ENCODE measurements around the gene GRB10.

DNA sequence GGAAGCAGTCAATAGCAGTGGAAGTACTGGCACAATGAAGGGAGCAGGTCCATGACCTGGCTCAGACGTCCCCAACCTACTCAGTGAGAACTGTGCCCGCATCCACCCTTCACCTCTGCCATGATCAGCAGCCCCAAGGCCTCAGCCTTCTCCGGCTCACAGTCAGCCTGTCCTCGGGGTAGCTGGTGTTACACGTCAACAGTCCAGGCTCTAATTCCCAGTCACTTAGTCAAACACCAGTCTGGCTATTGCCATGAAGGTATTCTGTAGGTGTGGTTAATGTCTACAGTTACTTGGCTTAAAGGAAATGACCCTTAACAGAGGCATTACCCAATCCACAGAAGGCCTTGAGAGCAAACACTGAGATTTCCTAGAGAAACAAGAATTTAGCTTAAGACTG is 49.1 kb downstream of the GRB10 start:
- TF ChIP-seq POLR2A (IDR thresholded peaks at IDR 0.05; ENCODE audit: low read length) (no peak), GATA1 (IDR thresholded peaks at IDR 0.05; ENCODE audit: low read depth, low read length) (no peak)

Measured in erythroblast (primary cell).